Endothelial cell of umbilical vein (primary cell): Measurements from ENCODE around the gene ZNF253. TPM values are rescaled to one million over a fixed set of nuclear protein-coding genes. Genes with fewer than 3 reads are reported as not detected.

Experiments used
- BruUV-seq: library from RNA; stranded (reverse); fragments of 400-500 nt; replicated peaks from 2 replicates; lab custom pipeline; 2021; lab: Mats Ljungman, UMichigan
- CTCF ChIA-PET: fragments of 300-600, 350-600 bp; sonication (Branson Sonifier 250); formaldehyde crosslinking; loops from one replicate; lab custom pipeline; 2021; ENCODE audit warnings: antibody characterized with exemption, inconsistent platforms; lab: Charles Lee
- POLR2A ChIA-PET: fragments of 300-600, 350-600 bp; sonication (Branson Sonifier 250); formaldehyde crosslinking; loops from one replicate; lab custom pipeline; 2021; ENCODE audit warnings: antibody characterized with exemption, inconsistent platforms; lab: Charles Lee
- DNase-seq: peaks from one replicate; pipeline ENCODE4 v3.0.0-alpha.2; 2011; ENCODE audit warnings: low read depth, low spot score
- FAIRE-seq: peaks from 2 replicates; lab custom pipeline; 2011; peaks lifted over from hg19 to GRCh38; lab: Jason Lieb, UNC
- H2AFZ ChIP-seq: 2 replicates; pipeline ENCODE4 v1.6.0; 2012; ENCODE audit warnings: low read depth, low read length, control low read depth, inconsistent platforms
- H3K27ac ChIP-seq: 2 replicates; pipeline ENCODE4 v1.5.1; 2011; ENCODE audit warnings: low read depth, mild to moderate bottlenecking, control low read depth, low read length, moderate library complexity; ENCODE audit not compliant: insufficient read depth
- H3K27me3 ChIP-seq, 2 experiments: 2 replicates each; pipeline versions ENCODE4 v1.6.0 to v1.6.1; 2011; ENCODE audit warnings: low read length in 2 of 2, mixed read lengths in 1 of 2; ENCODE audit not compliant: control insufficient read depth in 2 of 2, insufficient read depth in 2 of 2
- H3K36me3 ChIP-seq, 2 experiments: 2 replicates in 1 of 2; 3 replicates in 1 of 2; pipeline ENCODE4 v1.5.1; 2011; ENCODE audit warnings: low read length in 2 of 2, mild to moderate bottlenecking in 1 of 2, moderate library complexity in 1 of 2; ENCODE audit not compliant: control insufficient read depth in 2 of 2, insufficient read depth in 2 of 2; ENCODE audit errors: extremely low read depth in 1 of 2
- H3K4me1 ChIP-seq: 3 replicates; pipeline ENCODE4 v1.5.1; 2011; ENCODE audit warnings: mild to moderate bottlenecking, low read length; ENCODE audit not compliant: control insufficient read depth, insufficient read depth; ENCODE audit errors: extremely low read depth
- H3K4me2 ChIP-seq: 2 replicates; pipeline ENCODE4 v1.6.1; 2011; ENCODE audit warnings: low read length, control low read depth, mixed read lengths; ENCODE audit not compliant: insufficient read depth
- H3K4me3 ChIP-seq, 3 experiments: fragments of 200-600 bp in 1 of 3; sonication (generic), shearing (Covaris generic) in 1 of 3; replicated peaks in 1 of 3; 2 replicates each; pipeline ENCODE4 v1.5.1; 2011 to 2016; ENCODE audit warnings: control low read depth in 3 of 3, low read length in 3 of 3, mild to moderate bottlenecking in 2 of 3, inconsistent platforms in 1 of 3, low read depth in 1 of 3, moderate library complexity in 1 of 3; ENCODE audit not compliant: insufficient read depth in 1 of 3
- H3K79me2 ChIP-seq: 2 replicates; pipeline ENCODE4 v1.6.0; 2012; ENCODE audit warnings: low read length, inconsistent platforms; ENCODE audit not compliant: control insufficient read depth, insufficient read depth
- H3K9ac ChIP-seq: replicated peaks from 2 replicates; pipeline ENCODE3; 2011; ENCODE audit warnings: low read length, control low read depth; ENCODE audit not compliant: insufficient read depth; ENCODE audit errors: extremely low read depth
- H3K9me1 ChIP-seq: replicated peaks from 3 replicates; pipeline ENCODE4 v1.6.0; 2011; ENCODE audit warnings: mild to moderate bottlenecking, low read length; ENCODE audit not compliant: control insufficient read depth, insufficient read depth; ENCODE audit errors: extremely low read depth
- H3K9me3 ChIP-seq: replicated peaks from 2 replicates; pipeline ENCODE4 v1.5.1; 2012; ENCODE audit warnings: low read length, inconsistent platforms; ENCODE audit not compliant: control insufficient read depth, insufficient read depth
- H4K20me1 ChIP-seq: replicated peaks from 2 replicates; pipeline ENCODE3; 2011; ENCODE audit warnings: mild to moderate bottlenecking, low read length; ENCODE audit not compliant: control insufficient read depth, insufficient read depth; ENCODE audit errors: extremely low read depth
- EZH2 ChIP-seq: IDR thresholded peaks from 2 replicates; pipeline ENCODE4 v1.6.1; 2012; ENCODE audit warnings: borderline replicate concordance, low read depth, mild to moderate bottlenecking, moderate library complexity, low read length, inconsistent platforms; ENCODE audit not compliant: severe bottlenecking
- FOS ChIP-seq: IDR thresholded peaks from 2 replicates; pipeline ENCODE4 v1.6.1; 2011; ENCODE audit warnings: mild to moderate bottlenecking, low read length, moderate library complexity, borderline replicate concordance; ENCODE audit not compliant: insufficient read depth
- JUN ChIP-seq: IDR thresholded peaks from 2 replicates; pipeline ENCODE4 v1.6.1; 2011; ENCODE audit warnings: borderline replicate concordance, low read depth; ENCODE audit not compliant: insufficient read length, insufficient read depth
- MAX ChIP-seq: IDR thresholded peaks from 2 replicates; pipeline ENCODE4 v1.6.1; 2011; ENCODE audit not compliant: insufficient read depth, insufficient read length
- MYC ChIP-seq: IDR thresholded peaks from one replicate; pipeline ENCODE4 v1.6.1; 2011; ENCODE audit warnings: mild to moderate bottlenecking, low read depth, low read length
- POLR2A ChIP-seq: IDR thresholded peaks from 2 replicates; pipeline ENCODE4 v1.6.1; 2012; ENCODE audit warnings: low read depth, mild to moderate bottlenecking, control low read depth, low read length
- POLR2AphosphoS5 ChIP-seq: IDR thresholded peaks from 2 replicates; pipeline ENCODE4 v1.6.1; 2012; ENCODE audit warnings: low read depth, mild to moderate bottlenecking, control low read depth, low read length, moderate library complexity; ENCODE audit not compliant: insufficient read depth
- dilution Hi-C: fragments of 300-500 bp; cut with MboI; formaldehyde crosslinking; loops from one replicate; pipeline ENCODE4 v1.15.0; 2019; ENCODE audit warnings: low sequenced_read_pairs; ENCODE audit not compliant: extremely low pct_ligation_motif_present
- intact Hi-C: fragments of 100-400 bp; cut with micrococcal nuclease; formaldehyde crosslinking; loops from one replicate; pipeline ENCODE4 v1.10.0; 2022
- polyA plus RNA-seq, 4 experiments: library from polyadenylated mRNA; depleted of rRNA in 3 of 4; stranded (reverse) in 3 of 4; unstranded in 1 of 4; fragments of >200 nt; gene quantifications; 2 replicates each; pipeline versions ENCODE4 v1.2.1 to v1.2.3, GENCODE V29; 2011 to 2012; ENCODE audit warnings: missing spikeins in 1 of 4
- total RNA-seq: library from RNA; stranded (reverse); gene quantifications from 2 replicates; pipeline ENCODE4 v1.2.3, GENCODE V29; 2021
- TF ChIP-seq, protein P1 (sequence below), 2 donors: IDR thresholded peaks; 1 replicate in 1 of 2; 2 replicates in 1 of 2; pipeline ENCODE4 v1.5.1; 2011; ENCODE audit warnings: low read length in 2 of 2, mild to moderate bottlenecking in 2 of 2, moderate library complexity in 2 of 2, control low read depth in 1 of 2, inconsistent platforms in 1 of 2, low read depth in 1 of 2; ENCODE audit not compliant: insufficient read depth in 1 of 2; ENCODE audit errors: extremely low read depth in 1 of 2

ZNF253 gene
- total and polyA plus RNA-seq, 2 donors (not counting 3 experiments of a cell fraction or from before 2014, with no cell fraction given), result 0.86 to 8.4 TPM

GRCh38 chr19:19873381-19873780 is 7.7 kb downstream of the ZNF253 start:
- H3K9me3 ChIP-seq, result no peaks in the 10 kb centered on the region
- no peak overlapping the region for H3K9ac ChIP-seq
- BruUV-seq, result no TSS peak
- TF ChIP-seq FOS (no peak), POLR2A (no peak), EZH2 (no peak), MAX (no peak), MYC (no peak), POLR2AphosphoS5 (no peak), JUN (no peak)
- TF ChIP-seq, protein P1, sequence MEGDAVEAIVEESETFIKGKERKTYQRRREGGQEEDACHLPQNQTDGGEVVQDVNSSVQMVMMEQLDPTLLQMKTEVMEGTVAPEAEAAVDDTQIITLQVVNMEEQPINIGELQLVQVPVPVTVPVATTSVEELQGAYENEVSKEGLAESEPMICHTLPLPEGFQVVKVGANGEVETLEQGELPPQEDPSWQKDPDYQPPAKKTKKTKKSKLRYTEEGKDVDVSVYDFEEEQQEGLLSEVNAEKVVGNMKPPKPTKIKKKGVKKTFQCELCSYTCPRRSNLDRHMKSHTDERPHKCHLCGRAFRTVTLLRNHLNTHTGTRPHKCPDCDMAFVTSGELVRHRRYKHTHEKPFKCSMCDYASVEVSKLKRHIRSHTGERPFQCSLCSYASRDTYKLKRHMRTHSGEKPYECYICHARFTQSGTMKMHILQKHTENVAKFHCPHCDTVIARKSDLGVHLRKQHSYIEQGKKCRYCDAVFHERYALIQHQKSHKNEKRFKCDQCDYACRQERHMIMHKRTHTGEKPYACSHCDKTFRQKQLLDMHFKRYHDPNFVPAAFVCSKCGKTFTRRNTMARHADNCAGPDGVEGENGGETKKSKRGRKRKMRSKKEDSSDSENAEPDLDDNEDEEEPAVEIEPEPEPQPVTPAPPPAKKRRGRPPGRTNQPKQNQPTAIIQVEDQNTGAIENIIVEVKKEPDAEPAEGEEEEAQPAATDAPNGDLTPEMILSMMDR (IDR thresholded peaks at IDR 0.05; ENCODE audit: extremely low read depth in 1 of 2, insufficient read depth in 1 of 2, low read depth in 1 of 2, low read length in 2 of 2), result no peak
- H3K4me3 ChIP-seq, result no peak overlapping the region
- H3K4me2 ChIP-seq, result no peak overlapping the region
- no peaks in the 10 kb centered on the region for H3K9me1 ChIP-seq
- H4K20me1 ChIP-seq, result no peaks in the 10 kb centered on the region
- FAIRE-seq (no peak), DNase-seq (no peak)
- no peak overlapping the region for H2AFZ ChIP-seq
- H3K27me3 ChIP-seq, result no peaks in the 10 kb centered on the region
- ChIA-PET CTCF (no interaction called here), POLR2A (no interaction called here)
- H3K79me2 ChIP-seq, result peaks cover under 1% of the 10 kb centered on the region
- no peaks in the 10 kb centered on the region for H3K4me1 ChIP-seq
- H3K36me3 ChIP-seq, result no peaks in the 10 kb centered on the region
- no peak overlapping the region for H3K27ac ChIP-seq
- intact Hi-C loops (no loop called here), dilution Hi-C loops (no loop called here)
